Keratinocyte (primary cell): ENCODE measurements around the gene IGSF23. TPM values are rescaled to one million over a fixed set of nuclear protein-coding genes. Genes with fewer than 3 reads are reported as not detected.

Source experiments
- DNase-seq: peaks from one replicate; pipeline ENCODE4 v3.0.0-alpha.2; 2011; ENCODE audit warnings: low read depth, missing footprints, low spot score
- FAIRE-seq: peaks from 2 replicates; lab custom pipeline; 2011; peaks lifted over from hg19 to GRCh38; lab: Jason Lieb, UNC
- H2AFZ ChIP-seq: 2 replicates; pipeline ENCODE4 v1.6.0; 2012; ENCODE audit warnings: low read length, control low read depth, inconsistent platforms; ENCODE audit not compliant: control insufficient read depth
- H3K27ac ChIP-seq: 2 replicates; pipeline ENCODE4 v1.5.1; 2011; ENCODE audit warnings: low read length; ENCODE audit not compliant: control insufficient read depth, insufficient read depth
- H3K27me3 ChIP-seq: 3 replicates; pipeline ENCODE4 v1.6.0; 2011; ENCODE audit warnings: low read length; ENCODE audit not compliant: control insufficient read depth, insufficient read depth; ENCODE audit errors: extremely low read depth
- H3K36me3 ChIP-seq, 2 experiments: 2 replicates in 1 of 2; 3 replicates in 1 of 2; pipeline ENCODE4 v1.5.1; 2011; ENCODE audit warnings: low read length in 2 of 2, mild to moderate bottlenecking in 1 of 2; ENCODE audit not compliant: control insufficient read depth in 2 of 2, insufficient read depth in 2 of 2; ENCODE audit errors: extremely low read depth in 1 of 2
- H3K4me1 ChIP-seq: 3 replicates; pipeline ENCODE4 v1.5.1; 2011; ENCODE audit warnings: low read length; ENCODE audit not compliant: control insufficient read depth, insufficient read depth; ENCODE audit errors: extremely low read depth
- H3K4me2 ChIP-seq: 3 replicates; pipeline ENCODE4 v1.6.0; 2011; ENCODE audit warnings: low read depth, low read length; ENCODE audit not compliant: control insufficient read depth, insufficient read depth; ENCODE audit errors: extremely low read depth
- H3K4me3 ChIP-seq, 3 experiments: fragments of 200-600 bp in 1 of 3; sonication (generic) in 1 of 3; 2 replicates in 2 of 3; 3 replicates in 1 of 3; pipeline ENCODE4 v1.5.1; 2011 to 2016; ENCODE audit warnings: low read length in 3 of 3, mild to moderate bottlenecking in 3 of 3, control low read depth in 2 of 3, inconsistent platforms in 1 of 3, low read depth in 1 of 3, mixed read lengths in 1 of 3, mixed run types in 1 of 3, moderate library complexity in 1 of 3; ENCODE audit not compliant: control insufficient read depth in 2 of 3, insufficient read depth in 2 of 3; ENCODE audit errors: extremely low read depth in 1 of 3
- H3K79me2 ChIP-seq: 2 replicates; pipeline ENCODE4 v1.6.0; 2012; ENCODE audit warnings: low read length; ENCODE audit not compliant: control insufficient read depth, insufficient read depth
- H3K9ac ChIP-seq: 3 replicates; pipeline ENCODE4 v1.6.0; 2011; ENCODE audit warnings: low read length; ENCODE audit not compliant: control insufficient read depth, insufficient read depth; ENCODE audit errors: extremely low read depth
- H3K9me1 ChIP-seq: 3 replicates; pipeline ENCODE4 v1.6.0; 2011; ENCODE audit warnings: low read length; ENCODE audit not compliant: control insufficient read depth, insufficient read depth; ENCODE audit errors: extremely low read depth
- H3K9me3 ChIP-seq: 2 replicates; pipeline ENCODE4 v1.5.1; 2012; ENCODE audit warnings: low read depth, low read length; ENCODE audit not compliant: control insufficient read depth
- H4K20me1 ChIP-seq: 3 replicates; pipeline ENCODE4 v1.6.0; 2011; ENCODE audit warnings: low read length; ENCODE audit not compliant: control insufficient read depth, insufficient read depth; ENCODE audit errors: extremely low read depth
- EZH2 ChIP-seq: IDR thresholded peaks from one replicate; pipeline ENCODE4 v1.6.1; 2012; ENCODE audit warnings: inconsistent platforms, mild to moderate bottlenecking, low read length, moderate library complexity
- dilution Hi-C: fragments of 300-500 bp; cut with MboI; formaldehyde crosslinking; loops from one replicate; pipeline ENCODE4 v1.7.0; 2020; ENCODE audit warnings: low sequenced_read_pairs; ENCODE audit not compliant: extremely low pct_ligation_motif_present
- polyA plus RNA-seq, 5 experiments: library from polyadenylated mRNA; depleted of rRNA in 3 of 5; stranded (reverse) in 3 of 5; stranded (forward) in 1 of 5; unstranded in 1 of 5; fragments of >200 nt; gene quantifications; 1 replicate in 1 of 5; 2 replicates in 3 of 5; 3 replicates in 1 of 5; pipeline versions ENCODE4 v1.2.1 to v1.2.3, GENCODE V29; 2011 to 2012; ENCODE audit warnings: missing spikeins in 2 of 5, low read depth in 1 of 5, low replicate concordance in 1 of 5
- TF ChIP-seq, protein P1 (sequence below), 3 experiments: IDR thresholded peaks in 1 of 3; conservative IDR thresholded peaks in 1 of 3; optimal IDR thresholded peaks in 1 of 3; 2 replicates in 2 of 3; 3 replicates in 1 of 3; pipeline versions ENCODE3 to v1.5.1; 2011; ENCODE audit warnings: low read length in 3 of 3, mild to moderate bottlenecking in 3 of 3, moderate library complexity in 2 of 3, control low read depth in 1 of 3, inconsistent platforms in 1 of 3; ENCODE audit not compliant: insufficient read depth in 2 of 3; ENCODE audit errors: extremely low read depth in 1 of 3

IGSF23 gene
- polyA plus RNA-seq, 1 donor (not counting 4 experiments of a cell fraction or from before 2014, with no cell fraction given) = 0.07 TPM

- Histone ChIP-seq H3K4me3 (no peak overlapping the region), H3K9me3 (no peaks in the 10 kb centered on the region), H4K20me1 (peaks cover 3% of the 10 kb centered on the region), H3K27me3 (no peaks in the 10 kb centered on the region), H3K4me1 (no peaks in the 10 kb centered on the region), H3K79me2 (no peaks in the 10 kb centered on the region), H3K4me2 (no peak overlapping the region), H3K9ac (no peak overlapping the region), H3K27ac (no peak overlapping the region), H3K9me1 (peaks cover under 1% of the 10 kb centered on the region), H3K36me3 (peaks cover 21 to 51% of the 10 kb centered on the region in 2 experiments), H2AFZ (no peak overlapping the region)
- no peak for TF ChIP-seq EZH2
- TF ChIP-seq, protein P1, sequence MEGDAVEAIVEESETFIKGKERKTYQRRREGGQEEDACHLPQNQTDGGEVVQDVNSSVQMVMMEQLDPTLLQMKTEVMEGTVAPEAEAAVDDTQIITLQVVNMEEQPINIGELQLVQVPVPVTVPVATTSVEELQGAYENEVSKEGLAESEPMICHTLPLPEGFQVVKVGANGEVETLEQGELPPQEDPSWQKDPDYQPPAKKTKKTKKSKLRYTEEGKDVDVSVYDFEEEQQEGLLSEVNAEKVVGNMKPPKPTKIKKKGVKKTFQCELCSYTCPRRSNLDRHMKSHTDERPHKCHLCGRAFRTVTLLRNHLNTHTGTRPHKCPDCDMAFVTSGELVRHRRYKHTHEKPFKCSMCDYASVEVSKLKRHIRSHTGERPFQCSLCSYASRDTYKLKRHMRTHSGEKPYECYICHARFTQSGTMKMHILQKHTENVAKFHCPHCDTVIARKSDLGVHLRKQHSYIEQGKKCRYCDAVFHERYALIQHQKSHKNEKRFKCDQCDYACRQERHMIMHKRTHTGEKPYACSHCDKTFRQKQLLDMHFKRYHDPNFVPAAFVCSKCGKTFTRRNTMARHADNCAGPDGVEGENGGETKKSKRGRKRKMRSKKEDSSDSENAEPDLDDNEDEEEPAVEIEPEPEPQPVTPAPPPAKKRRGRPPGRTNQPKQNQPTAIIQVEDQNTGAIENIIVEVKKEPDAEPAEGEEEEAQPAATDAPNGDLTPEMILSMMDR (optimal IDR thresholded peaks at IDR 0.05 in 1 of 3, IDR thresholded peaks at IDR 0.05 in 1 of 3, conservative IDR thresholded peaks at IDR 0.05 in 1 of 3; ENCODE audit: extremely low read depth in 1 of 3, insufficient read depth in 2 of 3, low read length in 3 of 3) = no peak
- dilution Hi-C loops = no loop called here
- FAIRE-seq (no peak), DNase-seq (no peak)
These were observed 48.5 kb downstream of the IGSF23 start for GRCh38 chr19:44661904-44662303.

GRCh38 chr19:44662691-44663385 is 49.5 kb downstream of the IGSF23 start:
- peaks cover 3% of the 10 kb centered on the region for H4K20me1 ChIP-seq
- TF ChIP-seq, protein P1 (optimal IDR thresholded peaks at IDR 0.05 in 1 of 3, IDR thresholded peaks at IDR 0.05 in 1 of 3, conservative IDR thresholded peaks at IDR 0.05 in 1 of 3; ENCODE audit: extremely low read depth in 1 of 3, insufficient read depth in 2 of 3, low read length in 3 of 3) = no peak
- no peak for TF ChIP-seq EZH2
- H3K79me2 ChIP-seq = no peaks in the 10 kb centered on the region
- H3K4me2 ChIP-seq = no peak overlapping the region
- H3K9me3 ChIP-seq = no peaks in the 10 kb centered on the region
- H3K27me3 ChIP-seq = no peaks in the 10 kb centered on the region
- dilution Hi-C loops = no loop called here
- no peak overlapping the region for H2AFZ ChIP-seq
- peaks cover 13 to 45% of the 10 kb centered on the region in 2 experiments for H3K36me3 ChIP-seq
- H3K27ac ChIP-seq = no peak overlapping the region
- no peak for DNase-seq
- H3K4me3 ChIP-seq = no peak overlapping the region
- H3K9ac ChIP-seq = no peak overlapping the region
- H3K9me1 ChIP-seq = peaks cover 2% of the 10 kb centered on the region
- FAIRE-seq = no peak
- H3K4me1 ChIP-seq = no peaks in the 10 kb centered on the region
